ENCODE data around the gene WNT3.
"Not testable (repeated sequence)": the region's sequence is repeated elsewhere in the genome, so short reads cannot be mapped to it uniquely, and the experiment has no call there.

GRCh38 chr17:46840596-46840995 is 22.1 kb upstream of the WNT3 start:
- not testable (repeated sequence) for TF ChIP-seq CTCF (IDR thresholded peaks at IDR 0.05; ENCODE audit: low read length); EZH2 (IDR thresholded peaks at IDR 0.05; ENCODE audit: borderline replicate concordance, low read length)

Measured in OCI-LY1 (cell line).